ENCODE data around the gene NEUROG1. TPM values are rescaled to one million over a fixed set of nuclear protein-coding genes. Genes with fewer than 3 reads are reported as not detected.

The NEUROG1 gene
- polyA plus RNA-seq, 1 donor from 2014 or later = not detected

- no peak overlapping the region for H3K4me2 ChIP-seq (ENCODE audit: low read length)
- H3K4me3 ChIP-seq (ENCODE audit: low read length) = no peak overlapping the region
- no peaks in the 10 kb centered on the region for H3F3A ChIP-seq (ENCODE audit: insufficient read depth, low read length, poor library complexity, severe bottlenecking)
- no peaks in the 10 kb centered on the region for H3K9me3 ChIP-seq (ENCODE audit: low read length)
- no peaks in the 10 kb centered on the region for H3K9me2 ChIP-seq (ENCODE audit: insufficient read depth, low read length)
- H3K79me2 ChIP-seq (replicated peaks; ENCODE audit: insufficient read depth, low read length) = no peaks in the 10 kb centered on the region
- no peak overlapping the region for H3K9ac ChIP-seq (ENCODE audit: low read length)
- H3K27me3 ChIP-seq (ENCODE audit: insufficient read depth, low read depth, low read length) = peaks cover 7% of the 10 kb centered on the region
- H2AFZ ChIP-seq (ENCODE audit: low read depth, low read length) = no peak overlapping the region
- TF ChIP-seq RAD21 (conservative IDR thresholded peaks at IDR 0.05) (peak; percentile 98), CTCF (IDR thresholded peaks at IDR 0.05; ENCODE audit: poor library complexity, severe bottlenecking) (peak; percentile 97), SMC3 (conservative IDR thresholded peaks at IDR 0.05; ENCODE audit: poor library complexity) (peak; percentile 99), POLR2AphosphoS5 (IDR thresholded peaks at IDR 0.05) (no peak)
- no peaks in the 10 kb centered on the region for H4K20me1 ChIP-seq (ENCODE audit: insufficient read depth)
- H3K27ac ChIP-seq (ENCODE audit: low read length) = no peak overlapping the region
- no peaks in the 10 kb centered on the region for H3K36me3 ChIP-seq (ENCODE audit: insufficient read depth, low read length)
Observed at GRCh38 chr5:135560858-135561257, 25.1 kb upstream of the NEUROG1 start.

- Histone ChIP-seq H2AFZ (ENCODE audit: low read depth, low read length) (no peak overlapping the region), H3F3A (ENCODE audit: insufficient read depth, low read length, poor library complexity, severe bottlenecking) (no peaks in the 10 kb centered on the region), H4K20me1 (ENCODE audit: insufficient read depth) (no peaks in the 10 kb centered on the region), H3K9me2 (ENCODE audit: insufficient read depth, low read length) (no peaks in the 10 kb centered on the region), H3K9me3 (ENCODE audit: low read length) (no peaks in the 10 kb centered on the region), H3K27me3 (ENCODE audit: insufficient read depth, low read depth, low read length) (peaks cover 7% of the 10 kb centered on the region), H3K79me2 (replicated peaks; ENCODE audit: insufficient read depth, low read length) (no peaks in the 10 kb centered on the region), H3K9ac (ENCODE audit: low read length) (no peak overlapping the region), H3K36me3 (ENCODE audit: insufficient read depth, low read length) (no peaks in the 10 kb centered on the region), H3K4me2 (ENCODE audit: low read length) (no peak overlapping the region), H3K27ac (ENCODE audit: low read length) (no peak overlapping the region), H3K4me3 (ENCODE audit: low read length) (no peak overlapping the region)
- TF ChIP-seq POLR2AphosphoS5 (IDR thresholded peaks at IDR 0.05) = no peak
- no peak for TF ChIP-seq TAF1 (IDR thresholded peaks at IDR 0.05; ENCODE audit: low read depth)
- no peak for TF ChIP-seq RAD21 (conservative IDR thresholded peaks at IDR 0.05)
- no peak for TF ChIP-seq CTCF (IDR thresholded peaks at IDR 0.05; ENCODE audit: poor library complexity, severe bottlenecking)
- TF ChIP-seq EP300 (conservative IDR thresholded peaks at IDR 0.05; ENCODE audit: poor library complexity, severe bottlenecking) = no peak
- no peak for TF ChIP-seq SMC3 (conservative IDR thresholded peaks at IDR 0.05; ENCODE audit: poor library complexity)
- no peak for TF ChIP-seq REST (IDR thresholded peaks at IDR 0.05; ENCODE audit: borderline replicate concordance)
Observed at GRCh38 chr5:135559354-135559753, 23.6 kb upstream of the NEUROG1 start.
